Cardiac fibroblast (primary cell): Measurements from ENCODE around the gene CKAP2L.

Source experiments
- DNase-seq, 2 donors: peaks; one replicate each; pipeline versions ENCODE4 v3.0.0 to v3.0.0-alpha.2; 2010; ENCODE audit warnings: low read depth in 2 of 2
- H3K4me3 ChIP-seq, 2 donors: replicated peaks in 1 of 2; 1 replicate in 1 of 2; 2 replicates in 1 of 2; pipeline ENCODE4 v1.5.1; 2011; ENCODE audit warnings: low read depth in 2 of 2, low read length in 2 of 2, mild to moderate bottlenecking in 2 of 2, moderate library complexity in 1 of 2
- TF ChIP-seq, protein P1 (sequence below): IDR thresholded peaks from one replicate; pipeline ENCODE4 v1.5.1; 2011; ENCODE audit warnings: low read depth, mild to moderate bottlenecking, low read length, inconsistent platforms

Gene CKAP2L

DNA sequence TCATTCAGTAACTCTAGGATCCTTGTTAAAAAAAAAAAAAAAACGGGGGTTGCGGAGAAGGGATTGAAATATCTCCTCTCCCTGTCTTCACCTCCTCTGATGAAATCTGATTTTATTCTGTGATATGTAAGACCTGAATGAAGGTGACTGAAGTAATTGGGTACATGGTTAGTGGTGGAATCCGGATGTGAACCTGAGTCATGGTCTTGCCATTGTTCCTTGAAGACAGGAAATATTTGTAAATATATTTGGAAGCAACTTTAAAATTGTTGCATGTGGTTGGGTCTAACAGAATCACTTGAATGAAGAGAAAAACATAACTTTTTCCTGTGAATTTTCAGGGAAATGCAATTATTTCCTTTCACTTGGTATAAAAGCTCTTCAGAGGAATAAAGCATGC, 22.9 kb upstream of the CKAP2L start:
- TF ChIP-seq, protein P1, sequence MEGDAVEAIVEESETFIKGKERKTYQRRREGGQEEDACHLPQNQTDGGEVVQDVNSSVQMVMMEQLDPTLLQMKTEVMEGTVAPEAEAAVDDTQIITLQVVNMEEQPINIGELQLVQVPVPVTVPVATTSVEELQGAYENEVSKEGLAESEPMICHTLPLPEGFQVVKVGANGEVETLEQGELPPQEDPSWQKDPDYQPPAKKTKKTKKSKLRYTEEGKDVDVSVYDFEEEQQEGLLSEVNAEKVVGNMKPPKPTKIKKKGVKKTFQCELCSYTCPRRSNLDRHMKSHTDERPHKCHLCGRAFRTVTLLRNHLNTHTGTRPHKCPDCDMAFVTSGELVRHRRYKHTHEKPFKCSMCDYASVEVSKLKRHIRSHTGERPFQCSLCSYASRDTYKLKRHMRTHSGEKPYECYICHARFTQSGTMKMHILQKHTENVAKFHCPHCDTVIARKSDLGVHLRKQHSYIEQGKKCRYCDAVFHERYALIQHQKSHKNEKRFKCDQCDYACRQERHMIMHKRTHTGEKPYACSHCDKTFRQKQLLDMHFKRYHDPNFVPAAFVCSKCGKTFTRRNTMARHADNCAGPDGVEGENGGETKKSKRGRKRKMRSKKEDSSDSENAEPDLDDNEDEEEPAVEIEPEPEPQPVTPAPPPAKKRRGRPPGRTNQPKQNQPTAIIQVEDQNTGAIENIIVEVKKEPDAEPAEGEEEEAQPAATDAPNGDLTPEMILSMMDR, result no peak
- DNase-seq, result peak in 1 of 2 donors; percentile 86
- no peak overlapping the region for H3K4me3 ChIP-seq

- TF ChIP-seq, protein P1, result no peak
- DNase-seq, result peak; percentile 59 to 95
- H3K4me3 ChIP-seq, result peak within 1 kb of the TSS in 1 of 2 donors; percentile 43
These were observed 20.1 kb upstream of the CKAP2L start, which contains the start of gene IL1A for GRCh38 chr2:112784199-112785189. IL1A (minus strand) TSS chr2:112784493; CDS start chr2:112783770, 723 bp downstream.

DNA sequence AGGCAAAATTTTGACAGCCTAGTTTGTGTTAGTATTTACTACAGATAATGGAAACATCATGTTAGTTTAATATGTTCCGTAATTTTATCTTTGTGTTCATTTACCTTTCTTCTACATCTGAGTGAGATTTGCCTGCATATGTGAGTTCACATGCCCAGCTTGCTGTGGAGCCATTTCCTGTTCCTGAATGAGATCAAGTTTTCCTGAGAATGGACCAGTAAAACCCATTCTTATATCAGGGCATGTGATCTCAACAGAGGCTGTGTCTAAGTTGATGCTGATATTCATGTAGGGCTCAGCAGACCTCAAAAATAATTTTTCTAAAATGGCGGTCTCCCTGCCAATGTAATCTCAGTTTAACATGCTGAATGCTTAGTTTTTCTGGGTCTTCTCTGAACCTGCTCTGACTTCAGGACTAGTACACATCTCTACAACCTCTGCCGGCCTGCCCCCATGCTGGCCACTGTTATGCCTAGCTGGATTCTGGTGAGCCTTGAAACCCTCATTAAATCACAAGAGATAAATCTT, 18.8 kb upstream of the CKAP2L start:
- DNase-seq, result no peak
- TF ChIP-seq, protein P1, result no peak
- H3K4me3 ChIP-seq, result peak overlapping the region in 1 of 2 donors; percentile 43

GRCh38 chr2:112782234-112782799, 17.9 kb upstream of the CKAP2L start:
- peak overlapping the region in 1 of 2 donors; percentile 21 for H3K4me3 ChIP-seq
- TF ChIP-seq, protein P1, result no peak
- DNase-seq, result no peak

DNA sequence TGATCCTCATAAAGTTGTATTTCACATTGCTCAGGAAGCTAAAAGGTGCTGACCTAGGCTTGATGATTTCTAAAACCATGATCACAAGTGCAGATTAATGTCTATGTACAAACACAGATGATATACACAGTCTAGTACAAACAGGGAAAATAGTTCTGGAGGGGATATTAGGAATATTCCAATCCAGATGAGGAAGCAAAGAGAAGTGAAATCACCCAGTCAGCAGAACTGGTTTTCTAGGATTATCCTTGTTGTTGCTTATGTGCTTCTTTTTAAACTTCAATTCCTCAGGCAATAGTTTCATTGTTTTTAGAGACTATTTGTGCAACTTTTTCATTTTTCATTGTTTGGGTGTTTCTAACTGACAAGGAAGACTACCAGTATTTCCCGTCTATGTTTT, 15.2 kb upstream of the CKAP2L start:
- DNase-seq, result no peak
- TF ChIP-seq, protein P1, result no peak
- H3K4me3 ChIP-seq, result no peak overlapping the region

DNA sequence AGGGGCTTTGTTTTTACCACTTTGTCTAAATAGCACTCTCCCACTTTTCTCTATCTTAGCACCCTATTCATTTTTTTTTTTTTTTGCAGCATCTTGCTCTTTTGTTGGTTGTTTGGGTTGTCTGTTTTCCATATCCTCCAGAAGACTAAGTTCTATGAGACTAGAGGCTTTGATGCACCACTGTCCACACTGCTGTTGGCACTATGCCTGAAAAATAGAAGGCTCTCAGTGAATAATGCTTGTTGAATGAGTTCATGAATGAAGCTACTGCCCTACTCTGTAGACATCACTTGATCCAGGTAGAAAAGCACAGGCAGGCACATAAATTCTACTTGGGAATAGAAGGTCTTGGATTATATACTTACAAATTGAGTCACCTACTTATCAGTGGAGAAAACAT, 12.6 kb upstream of the CKAP2L start:
- DNase-seq, result peak in 1 of 2 donors; percentile 26
- TF ChIP-seq, protein P1, result no peak
- no peak overlapping the region for H3K4me3 ChIP-seq
